ENCODE results near the gene HOXB8. TPM values are rescaled to one million over a fixed set of nuclear protein-coding genes. Genes with fewer than 3 reads are reported as not detected.

HOXB8 gene
- total and polyA plus RNA-seq, 2 of the 13 experiments (the other 11 are each of a cell fraction or from before 2014, with no cell fraction given): not detected

DNA sequence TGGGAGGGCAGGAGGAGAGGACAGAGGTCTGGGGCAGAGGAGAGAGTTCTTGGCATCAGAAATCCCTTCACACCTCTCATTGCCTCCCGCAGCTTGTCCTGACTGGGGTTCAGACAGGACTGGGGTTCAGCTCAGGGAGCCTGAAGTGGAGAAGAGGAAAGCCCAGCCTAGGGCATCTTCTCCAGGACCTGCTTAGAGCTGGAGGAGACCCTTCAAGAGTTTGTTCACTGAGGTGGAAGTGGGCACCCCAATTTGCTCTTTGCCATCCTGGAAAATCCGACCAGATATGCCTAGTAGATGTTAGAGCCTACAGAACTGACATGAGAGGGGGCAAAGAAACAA, 27.0 kb downstream of the HOXB8 start:
- no peaks in the 10 kb centered on the region for H3K9me3 ChIP-seq (ENCODE audit: low read length)
- POLR2A ChIA-PET: no interaction called here
- no peak overlapping the region for H3K4me2 ChIP-seq (ENCODE audit: low read depth, low read length)
- CTCF ChIA-PET (ENCODE audit: low intra/inter-chr PET ratio, low total read pairs): no interaction called here
- H3K79me2 ChIP-seq (ENCODE audit: insufficient read depth, low read length): no peaks in the 10 kb centered on the region
- no peaks in the 10 kb centered on the region for H3K36me3 ChIP-seq (replicated peaks in 1 of 2; ENCODE audit: control insufficient read depth in 1 of 2, insufficient read depth in 2 of 2, low read length in 2 of 2)
- FAIRE-seq: no peak
- BruUV-seq (replicated peaks): no TSS peak
- H3K4me3 ChIP-seq (replicated peaks in 1 of 3; ENCODE audit: insufficient read depth in 1 of 3, low read depth in 2 of 3, low read length in 3 of 3): no peak overlapping the region
- no peak overlapping the region for H2AFZ ChIP-seq (ENCODE audit: low read length)
- no peak for DNase-seq (ENCODE audit: low spot score)
- H3K27me3 ChIP-seq (ENCODE audit: control insufficient read depth in 1 of 2, insufficient read depth in 2 of 2, low read length in 2 of 2): peaks cover 27 to 90% of the 10 kb centered on the region in 2 experiments
- H4K20me1 ChIP-seq (ENCODE audit: insufficient read depth, low read length): peaks cover 4% of the 10 kb centered on the region; the same call in 1 of the 2 replicates
- no peak for ATAC-seq
- no peak overlapping the region for H3K9ac ChIP-seq (ENCODE audit: insufficient read depth, low read depth, low read length)
- no peak overlapping the region for H3K27ac ChIP-seq (ENCODE audit: extremely low read length, insufficient read depth, low read length)
- intact Hi-C loops (cut with micrococcal nuclease; ENCODE audit: unreplicated experiment): no loop called here
- in situ Hi-C loops (cut with HindIII; ENCODE audit: extremely low pct_ligation_motif_present, low pct_unique_long_range_greater_than_20kb): no loop called here
- H3K4me1 ChIP-seq (ENCODE audit: insufficient read depth, low read length): peaks cover 7% of the 10 kb centered on the region; the same call in 1 of the 2 replicates
- 0% methylated on average over 1 of the region's 2 CpGs for WGBS (ENCODE audit: low lambda C conversion rate)
- TF ChIP-seq ZBTB49 (CRISPR knock-in tag; IDR thresholded peaks at IDR 0.05; ENCODE audit: borderline replicate concordance) (no peak), ZNF274 (CRISPR knock-in tag; IDR thresholded peaks at IDR 0.05) (no peak), ZNF503 (CRISPR knock-in tag; IDR thresholded peaks at IDR 0.05) (no peak), ZKSCAN8 (CRISPR knock-in tag; IDR thresholded peaks at IDR 0.05; ENCODE audit: borderline replicate concordance) (no peak), EHMT2 (IDR thresholded peaks at IDR 0.05; ENCODE audit: borderline replicate concordance, low read depth, low read length) (no peak), TMF1 (CRISPR knock-in tag; IDR thresholded peaks at IDR 0.05; ENCODE audit: low read depth) (no peak), SMARCC2 (IDR thresholded peaks at IDR 0.05) (no peak), ZBTB4 (CRISPR knock-in tag; IDR thresholded peaks at IDR 0.05; ENCODE audit: borderline replicate concordance) (no peak), ZNF7 (CRISPR knock-in tag; IDR thresholded peaks at IDR 0.05) (no peak), ZNF180 (CRISPR knock-in tag; IDR thresholded peaks at IDR 0.05; ENCODE audit: borderline replicate concordance, low read depth) (no peak), ERF (CRISPR knock-in tag; IDR thresholded peaks at IDR 0.05) (no peak), HNRNPLL (IDR thresholded peaks at IDR 0.05; ENCODE audit: low read depth, low read length, poor library complexity, severe bottlenecking) (no peak), TBX2 (CRISPR knock-in tag; IDR thresholded peaks at IDR 0.05; ENCODE audit: borderline replicate concordance) (no peak), CCAR2 (optimal IDR thresholded peaks at IDR 0.05; ENCODE audit: low read depth, low read length) (no peak), STAT5B (CRISPR knock-in tag; IDR thresholded peaks at IDR 0.05) (no peak)
- TF ChIP-seq, protein P1, sequence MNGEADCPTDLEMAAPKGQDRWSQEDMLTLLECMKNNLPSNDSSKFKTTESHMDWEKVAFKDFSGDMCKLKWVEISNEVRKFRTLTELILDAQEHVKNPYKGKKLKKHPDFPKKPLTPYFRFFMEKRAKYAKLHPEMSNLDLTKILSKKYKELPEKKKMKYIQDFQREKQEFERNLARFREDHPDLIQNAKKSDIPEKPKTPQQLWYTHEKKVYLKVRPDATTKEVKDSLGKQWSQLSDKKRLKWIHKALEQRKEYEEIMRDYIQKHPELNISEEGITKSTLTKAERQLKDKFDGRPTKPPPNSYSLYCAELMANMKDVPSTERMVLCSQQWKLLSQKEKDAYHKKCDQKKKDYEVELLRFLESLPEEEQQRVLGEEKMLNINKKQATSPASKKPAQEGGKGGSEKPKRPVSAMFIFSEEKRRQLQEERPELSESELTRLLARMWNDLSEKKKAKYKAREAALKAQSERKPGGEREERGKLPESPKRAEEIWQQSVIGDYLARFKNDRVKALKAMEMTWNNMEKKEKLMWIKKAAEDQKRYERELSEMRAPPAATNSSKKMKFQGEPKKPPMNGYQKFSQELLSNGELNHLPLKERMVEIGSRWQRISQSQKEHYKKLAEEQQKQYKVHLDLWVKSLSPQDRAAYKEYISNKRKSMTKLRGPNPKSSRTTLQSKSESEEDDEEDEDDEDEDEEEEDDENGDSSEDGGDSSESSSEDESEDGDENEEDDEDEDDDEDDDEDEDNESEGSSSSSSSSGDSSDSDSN (CRISPR knock-in tag; IDR thresholded peaks at IDR 0.05): no peak

Data from HepG2 (cell line).